Lower lobe of right lung (tissue), 2 donors: ENCODE measurements around the gene ING3. TPM values are rescaled to one million over a fixed set of nuclear protein-coding genes. Genes with fewer than 3 reads are reported as not detected.

Experiments
- ATAC-seq, 2 donors: fragments of 200-7000 bp; cut with Tn5 transposase; one replicate each; pipeline ENCODE4 v1.9.1; 2020 to 2022; ENCODE audit warnings: mild to moderate bottlenecking in 2 of 2, moderate library complexity in 2 of 2
- DNase-seq: peaks from one replicate; pipeline ENCODE4 v3.0.0-alpha.2; 2020
- H3K27ac ChIP-seq: fragments of 200-600 bp; one replicate; pipeline ENCODE4 v1.8.0; 2022
- H3K27me3 ChIP-seq: fragments of 200-600 bp; one replicate; pipeline ENCODE4 v1.8.0; 2022; ENCODE audit warnings: low read depth
- H3K36me3 ChIP-seq: fragments of 200-600 bp; one replicate; pipeline ENCODE4 v1.8.0; 2022; ENCODE audit warnings: mild to moderate bottlenecking
- H3K4me1 ChIP-seq: fragments of 200-600 bp; one replicate; pipeline ENCODE4 v1.8.0; 2022
- H3K4me3 ChIP-seq: fragments of 200-600 bp; one replicate; pipeline ENCODE4 v1.8.0; 2022; ENCODE audit warnings: mild to moderate bottlenecking
- H3K9me3 ChIP-seq: fragments of 200-600 bp; one replicate; pipeline ENCODE4 v1.8.0; 2022
- CTCF ChIP-seq: fragments of 200-600 bp; IDR thresholded peaks from one replicate; pipeline ENCODE4 v1.8.0; 2022; ENCODE audit warnings: antibody characterized with exemption, mild to moderate bottlenecking
- intact Hi-C: fragments of 100-400 bp; cut with DNase I; formaldehyde crosslinking; loops from one replicate; pipeline ENCODE4 v1.11.0; 2022
- total RNA-seq: library from RNA; stranded (reverse); fragmentation: NEBNext Ultra II Directional; extraction: Animal tissue kit (Norgen Biotek cat#: 25700); gene quantifications from one replicate; pipeline ENCODE4 v1.2.1, GENCODE V29; 2021
- donor health status: DM: no; HTN: yes; CAD: no; lungs with severe emphysema.

The ING3 gene
- total RNA-seq, 1 donor from 2014 or later, result 21.5 TPM

- H3K27me3 ChIP-seq, result no peaks in the 10 kb centered on the region
- no peak overlapping the region for H3K27ac ChIP-seq
- intact Hi-C loops, result loop anchor here (10.0 kb wide), 1 partner anchor 82 kb away; no protein-coding TSS in a partner anchor
- H3K36me3 ChIP-seq, result no peaks in the 10 kb centered on the region
- no peaks in the 10 kb centered on the region for H3K9me3 ChIP-seq
- DNase-seq (no peak), ATAC-seq (no peak)
- H3K4me3 ChIP-seq, result peak overlapping the region; percentile 47
- peaks cover 55% of the 10 kb centered on the region for H3K4me1 ChIP-seq
- no peak for TF ChIP-seq CTCF
These were observed 41.8 kb downstream of the ING3 start for GRCh38 chr7:120992272-120992964.

- Histone ChIP-seq H3K9me3 (no peaks in the 10 kb centered on the region), H3K27me3 (no peaks in the 10 kb centered on the region), H3K36me3 (no peaks in the 10 kb centered on the region), H3K27ac (no peak overlapping the region), H3K4me1 (peaks cover 52% of the 10 kb centered on the region), H3K4me3 (no peak overlapping the region)
- ATAC-seq (no peak), DNase-seq (no peak)
- no peak for TF ChIP-seq CTCF
- intact Hi-C loops, result loop anchor here (10.0 kb wide), 1 partner anchor 82 kb away; no protein-coding TSS in a partner anchor
These were observed 42.5 kb downstream of the ING3 start for GRCh38 chr7:120992965-120993494.

GRCh38 chr7:120993553-120994191 lies 43.1 kb downstream of the ING3 start:
- DNase-seq (no peak), ATAC-seq (no peak)
- intact Hi-C loops, result loop anchor here (10.0 kb wide), 1 partner anchor 81 kb away; no protein-coding TSS in a partner anchor
- H3K27me3 ChIP-seq, result no peaks in the 10 kb centered on the region
- peaks cover 51% of the 10 kb centered on the region for H3K4me1 ChIP-seq
- no peak overlapping the region for H3K4me3 ChIP-seq
- no peak overlapping the region for H3K27ac ChIP-seq
- H3K9me3 ChIP-seq, result no peaks in the 10 kb centered on the region
- H3K36me3 ChIP-seq, result no peaks in the 10 kb centered on the region
- no peak for TF ChIP-seq CTCF

GRCh38 chr7:120994512-120995410 lies 44.2 kb downstream of the ING3 start:
- Histone ChIP-seq H3K27me3 (no peaks in the 10 kb centered on the region), H3K4me3 (no peak overlapping the region), H3K27ac (no peak overlapping the region), H3K4me1 (peaks cover 54% of the 10 kb centered on the region), H3K9me3 (no peaks in the 10 kb centered on the region), H3K36me3 (no peaks in the 10 kb centered on the region)
- no peak for TF ChIP-seq CTCF
- intact Hi-C loops, result loop anchor here (10.0 kb wide), 1 partner anchor 80 kb away; no protein-coding TSS in a partner anchor
- DNase-seq (no peak), ATAC-seq (no peak)

GRCh38 chr7:120995654-120996053 lies 45.1 kb downstream of the ING3 start:
- H3K27me3 ChIP-seq, result no peaks in the 10 kb centered on the region
- peaks cover 52% of the 10 kb centered on the region for H3K4me1 ChIP-seq
- H3K9me3 ChIP-seq, result no peaks in the 10 kb centered on the region
- ATAC-seq, result no peak
- no peak for DNase-seq
- no peak overlapping the region for H3K27ac ChIP-seq
- H3K4me3 ChIP-seq, result no peak overlapping the region
- no peaks in the 10 kb centered on the region for H3K36me3 ChIP-seq
- intact Hi-C loops, result loop anchor here (10.0 kb wide), 1 partner anchor 79 kb away; no protein-coding TSS in a partner anchor
- TF ChIP-seq CTCF, result no peak
